ENCODE results near the gene ATP9B. TPM values are rescaled to one million over a fixed set of nuclear protein-coding genes. Genes with fewer than 3 reads are reported as not detected.

The ATP9B gene
- total RNA-seq, 6 experiments from 2014 or later: 13.6 to 25.7 (median 14.5) TPM

GRCh38 chr18:79118797-79119196 lies 49.6 kb downstream of the ATP9B start:
- intact Hi-C loops (cut with DNase I): no loop called here
- H3K27me3 ChIP-seq: no peaks in the 10 kb centered on the region
- no peak overlapping the region for H3K4me3 ChIP-seq
- ATAC-seq (no peak), DNase-seq (no peak)
- H3K9me3 ChIP-seq: no peaks in the 10 kb centered on the region
- TF ChIP-seq, protein P1, sequence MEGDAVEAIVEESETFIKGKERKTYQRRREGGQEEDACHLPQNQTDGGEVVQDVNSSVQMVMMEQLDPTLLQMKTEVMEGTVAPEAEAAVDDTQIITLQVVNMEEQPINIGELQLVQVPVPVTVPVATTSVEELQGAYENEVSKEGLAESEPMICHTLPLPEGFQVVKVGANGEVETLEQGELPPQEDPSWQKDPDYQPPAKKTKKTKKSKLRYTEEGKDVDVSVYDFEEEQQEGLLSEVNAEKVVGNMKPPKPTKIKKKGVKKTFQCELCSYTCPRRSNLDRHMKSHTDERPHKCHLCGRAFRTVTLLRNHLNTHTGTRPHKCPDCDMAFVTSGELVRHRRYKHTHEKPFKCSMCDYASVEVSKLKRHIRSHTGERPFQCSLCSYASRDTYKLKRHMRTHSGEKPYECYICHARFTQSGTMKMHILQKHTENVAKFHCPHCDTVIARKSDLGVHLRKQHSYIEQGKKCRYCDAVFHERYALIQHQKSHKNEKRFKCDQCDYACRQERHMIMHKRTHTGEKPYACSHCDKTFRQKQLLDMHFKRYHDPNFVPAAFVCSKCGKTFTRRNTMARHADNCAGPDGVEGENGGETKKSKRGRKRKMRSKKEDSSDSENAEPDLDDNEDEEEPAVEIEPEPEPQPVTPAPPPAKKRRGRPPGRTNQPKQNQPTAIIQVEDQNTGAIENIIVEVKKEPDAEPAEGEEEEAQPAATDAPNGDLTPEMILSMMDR (IDR thresholded peaks at IDR 0.05): no peak
- no peak for TF ChIP-seq POLR2A (IDR thresholded peaks at IDR 0.05)
- H3K36me3 ChIP-seq: no peaks in the 10 kb centered on the region
- WGBS (ENCODE audit: insufficient coverage, low coverage, low lambda C conversion rate, missing lambda C conversion rate): 90% methylated on average over 5 of the region's 5 CpGs
- no peak overlapping the region for H3K27ac ChIP-seq
- peaks cover 0 to 5% (median 0%) of the 10 kb centered on the region in 4 donors for H3K4me1 ChIP-seq

DNA sequence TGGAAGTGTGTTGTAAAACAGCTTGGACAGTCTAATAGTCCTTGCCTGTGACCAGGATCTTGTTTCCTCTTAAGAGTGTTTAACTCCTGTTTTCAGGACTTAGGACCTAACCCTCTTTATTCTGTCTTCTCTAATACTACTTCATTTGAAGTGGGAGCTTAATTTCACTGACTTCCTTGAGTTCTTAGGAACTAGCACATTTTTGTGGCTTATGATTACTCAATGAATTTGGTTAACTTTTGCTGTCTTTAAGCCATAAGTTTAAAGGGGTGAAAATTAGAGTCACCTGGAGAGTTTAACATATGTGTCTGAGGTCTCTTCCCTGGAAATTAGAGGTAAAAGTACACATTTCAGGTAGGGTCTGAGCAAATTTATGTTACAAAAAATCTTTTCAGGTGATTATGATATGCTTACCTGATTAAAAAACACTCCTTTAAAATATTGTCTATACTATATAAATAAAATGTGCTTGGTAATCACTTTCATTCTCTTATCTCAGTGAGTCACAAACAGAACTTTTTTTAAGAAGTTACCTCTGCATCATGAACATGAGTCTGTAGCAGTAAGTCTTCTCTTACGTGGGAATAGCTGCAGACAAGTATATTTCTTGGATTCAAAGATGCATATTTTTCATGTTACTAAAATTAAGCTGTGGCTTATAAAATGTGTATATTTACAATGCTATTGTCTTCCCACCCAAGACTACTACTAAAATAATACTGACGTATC lies 52.7 kb downstream of the ATP9B start:
- Histone ChIP-seq H3K27ac (no peak overlapping the region), H3K9me3 (no peaks in the 10 kb centered on the region), H3K36me3 (no peaks in the 10 kb centered on the region), H3K27me3 (no peaks in the 10 kb centered on the region), H3K4me1 (peaks cover 0 to 5% (median 0%) of the 10 kb centered on the region in 4 donors), H3K4me3 (no peak overlapping the region)
- TF ChIP-seq, protein P1 (IDR thresholded peaks at IDR 0.05): no peak
- no peak for TF ChIP-seq POLR2A (IDR thresholded peaks at IDR 0.05)
- DNase-seq (no peak), ATAC-seq (no peak)
- 98% methylated on average over 2 of the region's 2 CpGs for WGBS (ENCODE audit: insufficient coverage, low coverage, low lambda C conversion rate, missing lambda C conversion rate)
- intact Hi-C loops (cut with DNase I): no loop called here

DNA sequence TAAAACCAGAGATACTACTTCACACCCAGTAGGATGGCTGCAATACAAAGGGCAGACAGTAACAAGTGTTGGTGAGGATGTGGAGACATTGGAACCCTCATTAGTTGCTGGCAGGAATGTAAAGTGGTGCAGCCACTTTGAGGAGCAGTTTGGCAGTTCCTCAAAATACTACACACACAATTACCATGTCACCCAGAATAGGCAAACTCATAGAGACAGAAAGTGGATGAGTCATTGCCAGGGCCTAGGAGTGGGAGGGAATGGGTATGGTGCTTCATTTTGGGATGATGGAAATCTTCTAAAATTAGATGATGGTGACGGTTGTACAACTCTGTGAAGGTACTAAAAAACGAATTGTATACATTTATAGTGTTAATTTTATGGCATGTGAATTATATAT lies 54.8 kb downstream of the ATP9B start:
- intact Hi-C loops (cut with DNase I): no loop called here
- no peaks in the 10 kb centered on the region for H3K27me3 ChIP-seq
- WGBS (ENCODE audit: insufficient coverage, low coverage, low lambda C conversion rate, missing lambda C conversion rate): 89% methylated on average over 2 of the region's 2 CpGs
- H3K9me3 ChIP-seq: no peaks in the 10 kb centered on the region
- no peaks in the 10 kb centered on the region for H3K36me3 ChIP-seq
- DNase-seq (no peak), ATAC-seq (no peak)
- no peak for TF ChIP-seq POLR2A (IDR thresholded peaks at IDR 0.05)
- TF ChIP-seq, protein P1 (IDR thresholded peaks at IDR 0.05): no peak
- no peak overlapping the region for H3K4me3 ChIP-seq
- H3K4me1 ChIP-seq: no peaks in the 10 kb centered on the region
- H3K27ac ChIP-seq: no peak overlapping the region

- 86% methylated on average over 3 of the region's 3 CpGs for WGBS (ENCODE audit: insufficient coverage, low coverage, low lambda C conversion rate, missing lambda C conversion rate)
- DNase-seq: no peak
These were observed 59.9 kb downstream of the ATP9B start for GRCh38 chr18:79129120-79129519.

More at GRCh38 chr18:79129120-79129519, 59.9 kb downstream of the ATP9B start:
- no peak for ATAC-seq
- Histone ChIP-seq H3K9me3 (no peaks in the 10 kb centered on the region), H3K4me3 (no peak overlapping the region), H3K27ac (no peak overlapping the region), H3K4me1 (no peaks in the 10 kb centered on the region), H3K36me3 (no peaks in the 10 kb centered on the region), H3K27me3 (no peaks in the 10 kb centered on the region)
- no peak for TF ChIP-seq POLR2A (IDR thresholded peaks at IDR 0.05)
- TF ChIP-seq, protein P1 (IDR thresholded peaks at IDR 0.05): no peak
- intact Hi-C loops (cut with DNase I): no loop called here

All from right lobe of liver (tissue), 6 donors.